IMR-90 (cell line): ENCODE results near the gene CASK. TPM values are rescaled to one million over a fixed set of nuclear protein-coding genes. Genes with fewer than 3 reads are reported as not detected.

Experiments
- ATAC-seq: fragments of 200-7000 bp; cut with Tn5 transposase; 2 replicates; pipeline ENCODE4 v1.9.1; 2020; ENCODE audit warnings: low read depth, mild to moderate bottlenecking, moderate library complexity
- BruUV-seq: library from RNA; stranded (reverse); fragments of 400-500 nt; replicated peaks from 2 replicates; lab custom pipeline; 2021; lab: Mats Ljungman, UMichigan
- CTCF ChIA-PET: fragments of 300-600 bp; formaldehyde crosslinking; extraction: SDS; loops from one replicate; lab custom pipeline; 2021; ENCODE audit warnings: antibody characterized with exemption; lab: Yijun Ruan, JAX
- POLR2A ChIA-PET: fragments of 300-600 bp; sonication (Branson Sonifier 250); formaldehyde crosslinking; loops from one replicate; lab custom pipeline; 2022; ENCODE audit warnings: antibody characterized with exemption; ENCODE audit not compliant: unreplicated experiment; lab: Charles Lee
- DNase-seq: peaks from one replicate; pipeline ENCODE4 v3.0.0; 2013
- H2AFZ ChIP-seq: replicated peaks from 2 replicates; pipeline ENCODE3; 2013; ENCODE audit warnings: low read length, mild to moderate bottlenecking; ENCODE audit not compliant: poor library complexity
- H2AK5ac ChIP-seq: 2 replicates; pipeline ENCODE4 v1.6.1; 2013; ENCODE audit warnings: low read depth, low read length, inconsistent platforms
- H2AK9ac ChIP-seq: replicated peaks from 2 replicates; pipeline ENCODE3; 2013; ENCODE audit warnings: mild to moderate bottlenecking, low read depth, low read length, moderate library complexity; ENCODE audit not compliant: poor library complexity
- H2BK120ac ChIP-seq: 2 replicates; pipeline ENCODE4 v1.6.1; 2013; ENCODE audit warnings: low read depth, low read length, inconsistent platforms
- H2BK15ac ChIP-seq: 3 replicates; pipeline ENCODE4 v1.6.1; 2013; ENCODE audit warnings: low read depth, low read length, inconsistent platforms
- H2BK20ac ChIP-seq: 2 replicates; pipeline ENCODE4 v1.6.1; 2013; ENCODE audit warnings: low read depth, mild to moderate bottlenecking, inconsistent platforms, low read length, moderate library complexity
- H2BK5ac ChIP-seq: 2 replicates; pipeline ENCODE4 v1.6.1; 2013; ENCODE audit warnings: mild to moderate bottlenecking, low read depth, low read length, inconsistent platforms; ENCODE audit not compliant: poor library complexity, severe bottlenecking
- H3K14ac ChIP-seq: replicated peaks from 2 replicates; pipeline ENCODE4 v1.6.1; 2013; ENCODE audit warnings: low read depth, low read length, inconsistent platforms
- H3K18ac ChIP-seq: 2 replicates; pipeline ENCODE4 v1.6.1; 2013; ENCODE audit warnings: low read depth, low read length, control low read depth
- H3K23ac ChIP-seq: 2 replicates; pipeline ENCODE4 v1.6.1; 2013; ENCODE audit warnings: low read depth, low read length, inconsistent platforms
- H3K27ac ChIP-seq: 2 replicates; pipeline ENCODE4 v1.5.1; 2013; ENCODE audit warnings: mild to moderate bottlenecking, control low read depth, low read length; ENCODE audit not compliant: insufficient read depth
- H3K27me3 ChIP-seq: 2 replicates; pipeline ENCODE4 v1.6.1; 2013; ENCODE audit warnings: low read length; ENCODE audit not compliant: control insufficient read depth, insufficient read depth
- H3K36me3 ChIP-seq: 2 replicates; pipeline ENCODE4 v1.6.1; 2013; ENCODE audit warnings: low read length, mixed read lengths; ENCODE audit not compliant: control insufficient read depth, insufficient read depth
- H3K4ac ChIP-seq: 2 replicates; pipeline ENCODE4 v1.6.1; 2013; ENCODE audit warnings: low read depth, low read length, inconsistent platforms
- H3K4me1 ChIP-seq: 2 replicates; pipeline ENCODE4 v1.6.1; 2013; ENCODE audit warnings: low read length, mixed read lengths; ENCODE audit not compliant: control insufficient read depth, insufficient read depth
- H3K4me2 ChIP-seq: 2 replicates; pipeline ENCODE4 v1.6.1; 2013; ENCODE audit warnings: low read depth, mild to moderate bottlenecking, control low read depth, low read length, moderate library complexity
- H3K4me3 ChIP-seq: 2 replicates; pipeline ENCODE4 v1.5.1; 2013; ENCODE audit warnings: low read depth, mild to moderate bottlenecking, control low read depth, low read length, moderate library complexity; ENCODE audit not compliant: insufficient read depth
- H3K56ac ChIP-seq: 2 replicates; pipeline ENCODE4 v1.6.1; 2013; ENCODE audit warnings: low read length, inconsistent platforms; ENCODE audit not compliant: insufficient read depth; ENCODE audit errors: extremely low read depth
- H3K79me1 ChIP-seq, 2 experiments: 2 replicates each; pipeline ENCODE4 v1.6.1; 2013; ENCODE audit warnings: low read length in 2 of 2, inconsistent platforms in 1 of 2, low read depth in 1 of 2
- H3K9ac ChIP-seq: 2 replicates; pipeline ENCODE4 v1.6.1; 2013; ENCODE audit warnings: low read depth, low read length, control low read depth
- H3K9me1 ChIP-seq: 2 replicates; pipeline ENCODE4 v1.6.1; 2013; ENCODE audit warnings: low read length, inconsistent platforms; ENCODE audit not compliant: insufficient read depth
- H3K9me3 ChIP-seq: 2 replicates; pipeline ENCODE4 v1.6.1; 2013; ENCODE audit warnings: low read length; ENCODE audit not compliant: control insufficient read depth, insufficient read depth
- H4K20me1 ChIP-seq: 2 replicates; pipeline ENCODE4 v1.6.1; 2013; ENCODE audit warnings: low read length, inconsistent platforms; ENCODE audit not compliant: insufficient read depth
- H4K5ac ChIP-seq: 2 replicates; pipeline ENCODE4 v1.6.1; 2013; ENCODE audit warnings: mild to moderate bottlenecking, low read depth, low read length, control low read depth
- H4K8ac ChIP-seq, 2 experiments: 2 replicates each; pipeline ENCODE4 v1.6.1; 2013; ENCODE audit warnings: low read depth in 2 of 2, low read length in 2 of 2, control low read depth in 1 of 2, inconsistent platforms in 1 of 2
- H4K91ac ChIP-seq: 2 replicates; pipeline ENCODE4 v1.6.1; 2013; ENCODE audit warnings: low read depth, low read length, inconsistent platforms; ENCODE audit not compliant: insufficient read depth
- BHLHE40 ChIP-seq: fragments of 150-350 bp; IDR thresholded peaks from 2 replicates; pipeline ENCODE4 v1.6.1; 2016; ENCODE audit warnings: mild to moderate bottlenecking, low read depth, low read length
- CEBPB ChIP-seq: IDR thresholded peaks from 2 replicates; pipeline ENCODE4 v1.6.1; 2012; ENCODE audit warnings: low read depth, low read length, improper control_type of control experiment
- CHD1 ChIP-seq: IDR thresholded peaks from 2 replicates; pipeline ENCODE4 v1.6.1; 2012; ENCODE audit warnings: low read depth, low read length, improper control_type of control experiment
- FOS ChIP-seq: fragments of 150-350 bp; IDR thresholded peaks from 2 replicates; pipeline ENCODE4 v1.6.1; 2016; ENCODE audit warnings: low read depth, low read length
- MAFK ChIP-seq: IDR thresholded peaks from 2 replicates; pipeline ENCODE4 v1.6.1; 2012; ENCODE audit warnings: low read depth, low read length, improper control_type of control experiment
- MAZ ChIP-seq: IDR thresholded peaks from 2 replicates; pipeline ENCODE4 v1.6.1; 2012; ENCODE audit warnings: low read depth, mild to moderate bottlenecking, low read length, improper control_type of control experiment, moderate library complexity, borderline replicate concordance
- MXI1 ChIP-seq: IDR thresholded peaks from 2 replicates; pipeline ENCODE4 v1.6.1; 2012; ENCODE audit warnings: low read depth, mild to moderate bottlenecking, low read length, moderate library complexity, borderline replicate concordance
- NFE2L2 ChIP-seq: fragments of 150-350 bp; IDR thresholded peaks from 2 replicates; pipeline ENCODE4 v1.6.1; 2016; ENCODE audit warnings: low read depth, mild to moderate bottlenecking, low read length
- POLR2A ChIP-seq: IDR thresholded peaks from 2 replicates; pipeline ENCODE4 v1.6.1; 2012; ENCODE audit warnings: mild to moderate bottlenecking, low read depth, low read length
- RAD21 ChIP-seq: IDR thresholded peaks from 2 replicates; pipeline ENCODE4 v1.6.1; 2012; ENCODE audit warnings: low read length, improper control_type of control experiment
- RCOR1 ChIP-seq: IDR thresholded peaks from 2 replicates; pipeline ENCODE4 v1.6.1; 2012; ENCODE audit warnings: mild to moderate bottlenecking, low read length, improper control_type of control experiment; ENCODE audit not compliant: insufficient replicate concordance
- RFX5 ChIP-seq: IDR thresholded peaks from 2 replicates; pipeline ENCODE4 v1.8.0; 2012; ENCODE audit warnings: low read depth, mild to moderate bottlenecking, low read length, moderate library complexity
- SMC3 ChIP-seq: fragments of 150-350 bp; IDR thresholded peaks from 2 replicates; pipeline ENCODE4 v1.6.1; 2016; ENCODE audit warnings: low read depth, mild to moderate bottlenecking, antibody characterized with exemption, low read length, moderate library complexity
- dilution Hi-C: fragments of 300-500 bp; cut with HindIII; formaldehyde crosslinking; loops from one replicate; pipeline ENCODE4 v1.14.3; 2018; ENCODE audit warnings: low sequenced_read_pairs; ENCODE audit not compliant: unreplicated experiment
- in situ Hi-C: fragments of 300-500 bp; cut with MboI; formaldehyde crosslinking; loops from 3 replicates; pipeline ENCODE4 v1.14.3; 2019; ENCODE audit warnings: low sequenced_read_pairs, inconsistent platforms, mixed read lengths
- intact Hi-C: fragments of 100-400 bp; cut with micrococcal nuclease; formaldehyde crosslinking; loops from 2 replicates; pipeline ENCODE4 v1.10.0; 2022
- polyA plus RNA-seq, 3 experiments: library from polyadenylated mRNA; depleted of rRNA; stranded (reverse); fragments of >200 nt; gene quantifications; 2 replicates each; pipeline ENCODE4 v1.2.3, GENCODE V29; 2012; ENCODE audit warnings: low replicate concordance in 1 of 3
- total RNA-seq: library from RNA; depleted of rRNA; stranded (reverse); fragments of >200 nt; gene quantifications from 2 replicates; pipeline ENCODE4 v1.2.3, GENCODE V29; 2012
- TF ChIP-seq, protein P1 (sequence below): fragments of 150-350 bp; IDR thresholded peaks from 2 replicates; pipeline ENCODE4 v1.6.1; 2016; ENCODE audit warnings: low read depth, mild to moderate bottlenecking, low read length, moderate library complexity, borderline replicate concordance
- TF ChIP-seq, protein P2 (sequence below): conservative IDR thresholded peaks from 2 replicates; pipeline ENCODE4 v1.5.1; 2012; ENCODE audit warnings: mild to moderate bottlenecking, low read depth, low read length, improper control_type of control experiment

The CASK gene
- total and polyA plus RNA-seq, 2 of the 4 experiments (the other 2 are of a cell fraction) = 9.4 to 17.7 TPM

DNA sequence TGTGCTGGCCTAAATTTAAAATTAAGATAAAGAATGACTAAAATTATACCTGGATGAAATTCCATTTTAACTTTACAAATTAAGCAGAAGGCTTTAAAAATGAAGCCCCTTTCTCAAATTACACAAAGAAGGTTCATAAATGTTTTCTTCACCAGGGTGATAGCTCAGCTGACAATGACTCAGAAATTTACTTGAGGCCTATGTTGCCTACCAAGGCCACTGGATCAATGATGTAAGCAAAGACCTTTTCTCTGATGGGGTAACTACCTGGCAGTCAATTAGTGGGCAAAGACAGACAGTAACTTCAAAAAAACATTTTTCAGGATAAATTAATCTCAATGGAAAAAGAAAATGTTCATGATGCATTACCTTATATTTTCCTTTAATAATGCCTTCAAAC is 258.4 kb downstream of the CASK start:
- no TSS peak for BruUV-seq
- intact Hi-C loops = no loop called here
- H2AFZ ChIP-seq = no peak overlapping the region
- no peaks in the 10 kb centered on the region for H3K79me1 ChIP-seq
- no peaks in the 10 kb centered on the region for H4K20me1 ChIP-seq
- no peak overlapping the region for H2AK9ac ChIP-seq
- POLR2A ChIA-PET = no interaction called here
- DNase-seq (peak; percentile 19), ATAC-seq (no peak)
- no peak overlapping the region for H3K4me3 ChIP-seq
- 0 out of 2 replicates have a peak, but pooled peaks cover 2% of the 10 kb centered on the region for H3K36me3 ChIP-seq
- H3K56ac ChIP-seq = no peak overlapping the region
- no peaks in the 10 kb centered on the region for H3K9me1 ChIP-seq
- H2BK5ac ChIP-seq = no peak overlapping the region
- in situ Hi-C loops = no loop called here
- no peak overlapping the region for H3K27ac ChIP-seq
- no peaks in the 10 kb centered on the region for H3K9me3 ChIP-seq
- H3K4me2 ChIP-seq = no peak overlapping the region
- no peaks in the 10 kb centered on the region for H3K27me3 ChIP-seq
- H3K23ac ChIP-seq = no peak overlapping the region
- no peak overlapping the region for H2BK20ac ChIP-seq
- H3K18ac ChIP-seq = no peak overlapping the region
- H2BK120ac ChIP-seq = no peak overlapping the region
- dilution Hi-C loops = no loop called here
- no peak overlapping the region for H3K14ac ChIP-seq
- peaks cover 2% of the 10 kb centered on the region; the same call in 1 of the 2 replicates for H3K4me1 ChIP-seq
- H4K91ac ChIP-seq = no peak overlapping the region
- H2AK5ac ChIP-seq = no peak overlapping the region
- CTCF ChIA-PET = no interaction called here
- no peak overlapping the region for H3K4ac ChIP-seq
- no peak overlapping the region for H4K8ac ChIP-seq
- H2BK15ac ChIP-seq = no peak overlapping the region
- TF ChIP-seq RAD21 = no peak
- TF ChIP-seq CHD1 = no peak
- no peak for TF ChIP-seq CEBPB
- TF ChIP-seq MXI1 = no peak
- TF ChIP-seq FOS = no peak
- TF ChIP-seq POLR2A = no peak
- TF ChIP-seq NFE2L2 = no peak
- TF ChIP-seq MAZ = no peak
- no peak for TF ChIP-seq RCOR1
- TF ChIP-seq RFX5 = no peak
- TF ChIP-seq, protein P1, sequence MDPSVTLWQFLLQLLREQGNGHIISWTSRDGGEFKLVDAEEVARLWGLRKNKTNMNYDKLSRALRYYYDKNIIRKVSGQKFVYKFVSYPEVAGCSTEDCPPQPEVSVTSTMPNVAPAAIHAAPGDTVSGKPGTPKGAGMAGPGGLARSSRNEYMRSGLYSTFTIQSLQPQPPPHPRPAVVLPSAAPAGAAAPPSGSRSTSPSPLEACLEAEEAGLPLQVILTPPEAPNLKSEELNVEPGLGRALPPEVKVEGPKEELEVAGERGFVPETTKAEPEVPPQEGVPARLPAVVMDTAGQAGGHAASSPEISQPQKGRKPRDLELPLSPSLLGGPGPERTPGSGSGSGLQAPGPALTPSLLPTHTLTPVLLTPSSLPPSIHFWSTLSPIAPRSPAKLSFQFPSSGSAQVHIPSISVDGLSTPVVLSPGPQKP = no peak
- no peak for TF ChIP-seq MAFK
- no peak for TF ChIP-seq BHLHE40
- TF ChIP-seq, protein P2, sequence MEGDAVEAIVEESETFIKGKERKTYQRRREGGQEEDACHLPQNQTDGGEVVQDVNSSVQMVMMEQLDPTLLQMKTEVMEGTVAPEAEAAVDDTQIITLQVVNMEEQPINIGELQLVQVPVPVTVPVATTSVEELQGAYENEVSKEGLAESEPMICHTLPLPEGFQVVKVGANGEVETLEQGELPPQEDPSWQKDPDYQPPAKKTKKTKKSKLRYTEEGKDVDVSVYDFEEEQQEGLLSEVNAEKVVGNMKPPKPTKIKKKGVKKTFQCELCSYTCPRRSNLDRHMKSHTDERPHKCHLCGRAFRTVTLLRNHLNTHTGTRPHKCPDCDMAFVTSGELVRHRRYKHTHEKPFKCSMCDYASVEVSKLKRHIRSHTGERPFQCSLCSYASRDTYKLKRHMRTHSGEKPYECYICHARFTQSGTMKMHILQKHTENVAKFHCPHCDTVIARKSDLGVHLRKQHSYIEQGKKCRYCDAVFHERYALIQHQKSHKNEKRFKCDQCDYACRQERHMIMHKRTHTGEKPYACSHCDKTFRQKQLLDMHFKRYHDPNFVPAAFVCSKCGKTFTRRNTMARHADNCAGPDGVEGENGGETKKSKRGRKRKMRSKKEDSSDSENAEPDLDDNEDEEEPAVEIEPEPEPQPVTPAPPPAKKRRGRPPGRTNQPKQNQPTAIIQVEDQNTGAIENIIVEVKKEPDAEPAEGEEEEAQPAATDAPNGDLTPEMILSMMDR = no peak
- no peak for TF ChIP-seq SMC3
- H4K5ac ChIP-seq = no peak overlapping the region
- H3K9ac ChIP-seq = no peak overlapping the region
